22Rv1 (cell line): ENCODE data around the gene NHERF2.

Experiments used
- H3K27ac ChIP-seq: fragments of 450-650 bp; 2 replicates; pipeline ENCODE4 v1.5.1; 2017
- ZFX ChIP-seq: fragments of 450-650 bp; IDR thresholded peaks from 2 replicates; pipeline ENCODE4 v1.6.1; 2017; ENCODE audit warnings: antibody characterized with exemption, borderline replicate concordance
- TF ChIP-seq, protein P1 (sequence below): fragments of 450-650 bp; IDR thresholded peaks from 2 replicates; pipeline ENCODE4 v1.5.1; 2017; ENCODE audit warnings: mild to moderate bottlenecking

Gene NHERF2

GRCh38 chr16:2004795-2005517, 21.7 kb upstream of the NHERF2 start:
- no peak for TF ChIP-seq ZFX
- TF ChIP-seq, protein P1, sequence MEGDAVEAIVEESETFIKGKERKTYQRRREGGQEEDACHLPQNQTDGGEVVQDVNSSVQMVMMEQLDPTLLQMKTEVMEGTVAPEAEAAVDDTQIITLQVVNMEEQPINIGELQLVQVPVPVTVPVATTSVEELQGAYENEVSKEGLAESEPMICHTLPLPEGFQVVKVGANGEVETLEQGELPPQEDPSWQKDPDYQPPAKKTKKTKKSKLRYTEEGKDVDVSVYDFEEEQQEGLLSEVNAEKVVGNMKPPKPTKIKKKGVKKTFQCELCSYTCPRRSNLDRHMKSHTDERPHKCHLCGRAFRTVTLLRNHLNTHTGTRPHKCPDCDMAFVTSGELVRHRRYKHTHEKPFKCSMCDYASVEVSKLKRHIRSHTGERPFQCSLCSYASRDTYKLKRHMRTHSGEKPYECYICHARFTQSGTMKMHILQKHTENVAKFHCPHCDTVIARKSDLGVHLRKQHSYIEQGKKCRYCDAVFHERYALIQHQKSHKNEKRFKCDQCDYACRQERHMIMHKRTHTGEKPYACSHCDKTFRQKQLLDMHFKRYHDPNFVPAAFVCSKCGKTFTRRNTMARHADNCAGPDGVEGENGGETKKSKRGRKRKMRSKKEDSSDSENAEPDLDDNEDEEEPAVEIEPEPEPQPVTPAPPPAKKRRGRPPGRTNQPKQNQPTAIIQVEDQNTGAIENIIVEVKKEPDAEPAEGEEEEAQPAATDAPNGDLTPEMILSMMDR: no peak
- peak overlapping the region; percentile 64 for H3K27ac ChIP-seq

DNA sequence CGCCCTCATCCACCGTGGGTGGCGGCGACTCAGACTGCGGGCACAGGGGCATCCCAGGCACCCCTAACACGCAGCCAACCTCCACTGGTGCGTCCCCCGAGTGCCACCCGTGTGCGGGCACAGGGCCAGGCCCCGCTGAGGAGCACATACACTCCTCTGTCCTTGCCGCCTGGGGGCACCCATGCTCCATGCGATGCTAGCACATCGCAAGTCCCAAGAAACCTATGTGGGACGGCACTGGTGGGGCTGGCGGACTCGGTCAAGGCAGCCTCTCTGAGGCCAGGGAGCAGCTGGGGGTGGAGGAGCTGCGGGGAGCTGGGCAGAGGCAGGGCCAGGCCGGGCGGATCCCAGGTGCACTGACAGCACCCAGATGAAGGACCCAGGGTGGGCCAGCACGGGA, 21.1 kb upstream of the NHERF2 start:
- no peak for TF ChIP-seq ZFX
- TF ChIP-seq, protein P1: peak; percentile 6; the same call in 1 of the 2 replicates
- H3K27ac ChIP-seq: no peak overlapping the region

- H3K27ac ChIP-seq: no peak overlapping the region
- TF ChIP-seq, protein P1: no peak
- no peak for TF ChIP-seq ZFX
These were observed 20.4 kb upstream of the NHERF2 start for GRCh38 chr16:2006317-2006716.

- peak overlapping the region; percentile 86 for H3K27ac ChIP-seq
- TF ChIP-seq ZFX: no peak
- TF ChIP-seq, protein P1: no peak
These were observed 19.4 kb upstream of the NHERF2 start for GRCh38 chr16:2007081-2007836.

DNA sequence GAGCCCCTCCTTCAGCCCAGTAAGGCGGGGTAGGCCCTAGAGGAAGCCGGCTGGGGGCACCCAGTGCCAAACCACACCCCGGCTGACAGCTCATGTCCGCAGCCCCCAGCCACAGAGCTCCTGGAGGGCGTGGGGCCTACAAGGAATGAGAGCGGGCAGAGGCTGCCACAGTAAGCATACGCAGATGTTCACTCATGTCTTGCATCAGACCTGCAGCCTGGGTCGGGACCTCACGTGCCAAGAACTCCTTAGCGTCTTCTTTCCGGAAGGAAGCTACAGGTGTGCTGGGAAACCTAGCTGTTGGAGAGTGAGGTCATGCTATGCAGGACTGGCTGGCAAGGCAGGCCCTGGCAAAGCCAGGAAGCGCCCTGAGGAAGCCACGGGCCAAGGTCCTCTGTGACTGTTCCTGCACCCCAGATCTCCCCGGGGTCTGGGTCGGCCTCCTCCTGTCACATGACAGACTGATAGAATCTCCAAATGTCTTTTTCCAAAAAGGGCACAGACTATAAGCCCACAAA, 18.6 kb upstream of the NHERF2 start:
- H3K27ac ChIP-seq: peak overlapping the region; percentile 86
- TF ChIP-seq, protein P1: no peak
- no peak for TF ChIP-seq ZFX

GRCh38 chr16:2008631-2009163, 18.0 kb upstream of the NHERF2 start:
- TF ChIP-seq, protein P1: no peak
- no peak for TF ChIP-seq ZFX
- H3K27ac ChIP-seq: peak overlapping the region; percentile 86
